IMR-90 (cell line): Measurements from ENCODE around the gene SLC38A4. TPM values are rescaled to one million over a fixed set of nuclear protein-coding genes. Genes with fewer than 3 reads are reported as not detected.

Experiments used
- ATAC-seq: fragments of 200-7000 bp; cut with Tn5 transposase; 2 replicates; pipeline ENCODE4 v1.9.1; 2020; ENCODE audit warnings: low read depth, mild to moderate bottlenecking, moderate library complexity
- Bru-seq: library from RNA; stranded (reverse); fragments of 400-500 nt; gene quantifications from one replicate; lab custom pipeline; 2021; lab: Mats Ljungman, UMichigan
- BruChase-seq, 2 experiments: library from RNA; stranded (reverse); fragments of 400-500 nt; gene quantifications; one replicate each; lab custom pipeline; 2021; lab: Mats Ljungman, UMichigan
- BruUV-seq: library from RNA; stranded (reverse); fragments of 400-500 nt; replicated peaks from 2 replicates; lab custom pipeline; 2021; lab: Mats Ljungman, UMichigan
- CTCF ChIA-PET: fragments of 300-600 bp; formaldehyde crosslinking; extraction: SDS; loops from one replicate; lab custom pipeline; 2021; ENCODE audit warnings: antibody characterized with exemption; lab: Yijun Ruan, JAX
- POLR2A ChIA-PET: fragments of 300-600 bp; sonication (Branson Sonifier 250); formaldehyde crosslinking; loops from one replicate; lab custom pipeline; 2022; ENCODE audit warnings: antibody characterized with exemption; ENCODE audit not compliant: unreplicated experiment; lab: Charles Lee
- DNase-seq: peaks from one replicate; pipeline ENCODE4 v3.0.0; 2013
- H2AFZ ChIP-seq: replicated peaks from 2 replicates; pipeline ENCODE3; 2013; ENCODE audit warnings: low read length, mild to moderate bottlenecking; ENCODE audit not compliant: poor library complexity
- H2AK5ac ChIP-seq: 2 replicates; pipeline ENCODE4 v1.6.1; 2013; ENCODE audit warnings: low read depth, low read length, inconsistent platforms
- H2AK9ac ChIP-seq: replicated peaks from 2 replicates; pipeline ENCODE3; 2013; ENCODE audit warnings: mild to moderate bottlenecking, low read depth, low read length, moderate library complexity; ENCODE audit not compliant: poor library complexity
- H2BK120ac ChIP-seq: 2 replicates; pipeline ENCODE4 v1.6.1; 2013; ENCODE audit warnings: low read depth, low read length, inconsistent platforms
- H2BK15ac ChIP-seq: 3 replicates; pipeline ENCODE4 v1.6.1; 2013; ENCODE audit warnings: low read depth, low read length, inconsistent platforms
- H2BK20ac ChIP-seq: 2 replicates; pipeline ENCODE4 v1.6.1; 2013; ENCODE audit warnings: low read depth, mild to moderate bottlenecking, inconsistent platforms, low read length, moderate library complexity
- H2BK5ac ChIP-seq: 2 replicates; pipeline ENCODE4 v1.6.1; 2013; ENCODE audit warnings: mild to moderate bottlenecking, low read depth, low read length, inconsistent platforms; ENCODE audit not compliant: poor library complexity, severe bottlenecking
- H3K14ac ChIP-seq: replicated peaks from 2 replicates; pipeline ENCODE4 v1.6.1; 2013; ENCODE audit warnings: low read depth, low read length, inconsistent platforms
- H3K18ac ChIP-seq: 2 replicates; pipeline ENCODE4 v1.6.1; 2013; ENCODE audit warnings: low read depth, low read length, control low read depth
- H3K23ac ChIP-seq: 2 replicates; pipeline ENCODE4 v1.6.1; 2013; ENCODE audit warnings: low read depth, low read length, inconsistent platforms
- H3K27ac ChIP-seq: 2 replicates; pipeline ENCODE4 v1.5.1; 2013; ENCODE audit warnings: mild to moderate bottlenecking, control low read depth, low read length; ENCODE audit not compliant: insufficient read depth
- H3K27me3 ChIP-seq: 2 replicates; pipeline ENCODE4 v1.6.1; 2013; ENCODE audit warnings: low read length; ENCODE audit not compliant: control insufficient read depth, insufficient read depth
- H3K36me3 ChIP-seq: 2 replicates; pipeline ENCODE4 v1.6.1; 2013; ENCODE audit warnings: low read length, mixed read lengths; ENCODE audit not compliant: control insufficient read depth, insufficient read depth
- H3K4ac ChIP-seq: 2 replicates; pipeline ENCODE4 v1.6.1; 2013; ENCODE audit warnings: low read depth, low read length, inconsistent platforms
- H3K4me1 ChIP-seq: 2 replicates; pipeline ENCODE4 v1.6.1; 2013; ENCODE audit warnings: low read length, mixed read lengths; ENCODE audit not compliant: control insufficient read depth, insufficient read depth
- H3K4me2 ChIP-seq: 2 replicates; pipeline ENCODE4 v1.6.1; 2013; ENCODE audit warnings: low read depth, mild to moderate bottlenecking, control low read depth, low read length, moderate library complexity
- H3K4me3 ChIP-seq: 2 replicates; pipeline ENCODE4 v1.5.1; 2013; ENCODE audit warnings: low read depth, mild to moderate bottlenecking, control low read depth, low read length, moderate library complexity; ENCODE audit not compliant: insufficient read depth
- H3K56ac ChIP-seq: 2 replicates; pipeline ENCODE4 v1.6.1; 2013; ENCODE audit warnings: low read length, inconsistent platforms; ENCODE audit not compliant: insufficient read depth; ENCODE audit errors: extremely low read depth
- H3K79me1 ChIP-seq, 2 experiments: 2 replicates each; pipeline ENCODE4 v1.6.1; 2013; ENCODE audit warnings: low read length in 2 of 2, inconsistent platforms in 1 of 2, low read depth in 1 of 2
- H3K9ac ChIP-seq: 2 replicates; pipeline ENCODE4 v1.6.1; 2013; ENCODE audit warnings: low read depth, low read length, control low read depth
- H3K9me1 ChIP-seq: 2 replicates; pipeline ENCODE4 v1.6.1; 2013; ENCODE audit warnings: low read length, inconsistent platforms; ENCODE audit not compliant: insufficient read depth
- H3K9me3 ChIP-seq: 2 replicates; pipeline ENCODE4 v1.6.1; 2013; ENCODE audit warnings: low read length; ENCODE audit not compliant: control insufficient read depth, insufficient read depth
- H4K20me1 ChIP-seq: 2 replicates; pipeline ENCODE4 v1.6.1; 2013; ENCODE audit warnings: low read length, inconsistent platforms; ENCODE audit not compliant: insufficient read depth
- H4K5ac ChIP-seq: 2 replicates; pipeline ENCODE4 v1.6.1; 2013; ENCODE audit warnings: mild to moderate bottlenecking, low read depth, low read length, control low read depth
- H4K8ac ChIP-seq, 2 experiments: 2 replicates each; pipeline ENCODE4 v1.6.1; 2013; ENCODE audit warnings: low read depth in 2 of 2, low read length in 2 of 2, control low read depth in 1 of 2, inconsistent platforms in 1 of 2
- H4K91ac ChIP-seq: 2 replicates; pipeline ENCODE4 v1.6.1; 2013; ENCODE audit warnings: low read depth, low read length, inconsistent platforms; ENCODE audit not compliant: insufficient read depth
- BHLHE40 ChIP-seq: fragments of 150-350 bp; IDR thresholded peaks from 2 replicates; pipeline ENCODE4 v1.6.1; 2016; ENCODE audit warnings: mild to moderate bottlenecking, low read depth, low read length
- CEBPB ChIP-seq: IDR thresholded peaks from 2 replicates; pipeline ENCODE4 v1.6.1; 2012; ENCODE audit warnings: low read depth, low read length, improper control_type of control experiment
- CHD1 ChIP-seq: IDR thresholded peaks from 2 replicates; pipeline ENCODE4 v1.6.1; 2012; ENCODE audit warnings: low read depth, low read length, improper control_type of control experiment
- FOS ChIP-seq: fragments of 150-350 bp; IDR thresholded peaks from 2 replicates; pipeline ENCODE4 v1.6.1; 2016; ENCODE audit warnings: low read depth, low read length
- MAFK ChIP-seq: IDR thresholded peaks from 2 replicates; pipeline ENCODE4 v1.6.1; 2012; ENCODE audit warnings: low read depth, low read length, improper control_type of control experiment
- MXI1 ChIP-seq: IDR thresholded peaks from 2 replicates; pipeline ENCODE4 v1.6.1; 2012; ENCODE audit warnings: low read depth, mild to moderate bottlenecking, low read length, moderate library complexity, borderline replicate concordance
- NFE2L2 ChIP-seq: fragments of 150-350 bp; IDR thresholded peaks from 2 replicates; pipeline ENCODE4 v1.6.1; 2016; ENCODE audit warnings: low read depth, mild to moderate bottlenecking, low read length
- POLR2A ChIP-seq: IDR thresholded peaks from 2 replicates; pipeline ENCODE4 v1.6.1; 2012; ENCODE audit warnings: mild to moderate bottlenecking, low read depth, low read length
- RCOR1 ChIP-seq: IDR thresholded peaks from 2 replicates; pipeline ENCODE4 v1.6.1; 2012; ENCODE audit warnings: mild to moderate bottlenecking, low read length, improper control_type of control experiment; ENCODE audit not compliant: insufficient replicate concordance
- WGBS, 2 experiments: methylation state at CpG; one replicate each; pipeline versions ENCODE4 v1.1.5 to v1.1.7; 2013; ENCODE audit warnings: missing lambda C conversion rate in 2 of 2; ENCODE audit not compliant: insufficient read length in 1 of 2; ENCODE audit errors: extremely low coverage in 2 of 2; 5-methylcytosine and 5-hydroxymethylcytosine counted together
- dilution Hi-C: fragments of 300-500 bp; cut with HindIII; formaldehyde crosslinking; loops from one replicate; pipeline ENCODE4 v1.14.3; 2018; ENCODE audit warnings: low sequenced_read_pairs; ENCODE audit not compliant: unreplicated experiment
- in situ Hi-C: fragments of 300-500 bp; cut with MboI; formaldehyde crosslinking; loops from 3 replicates; pipeline ENCODE4 v1.14.3; 2019; ENCODE audit warnings: low sequenced_read_pairs, inconsistent platforms, mixed read lengths
- intact Hi-C: fragments of 100-400 bp; cut with micrococcal nuclease; formaldehyde crosslinking; loops from 2 replicates; pipeline ENCODE4 v1.10.0; 2022
- long read RNA-seq: library from polyadenylated mRNA; unstranded; transcript quantifications from one replicate; pipeline ENCODE4 v2.0.0, GENCODE V29; 2021; ENCODE audit not compliant: unreplicated experiment
- polyA plus RNA-seq, 3 experiments: library from polyadenylated mRNA; depleted of rRNA; stranded (reverse); fragments of >200 nt; gene quantifications; 2 replicates each; pipeline ENCODE4 v1.2.3, GENCODE V29; 2012; ENCODE audit warnings: low replicate concordance in 1 of 3
- total RNA-seq: library from RNA; depleted of rRNA; stranded (reverse); fragments of >200 nt; gene quantifications from 2 replicates; pipeline ENCODE4 v1.2.3, GENCODE V29; 2012; rRNA removed
- TF ChIP-seq, protein P1 (sequence below): fragments of 150-350 bp; IDR thresholded peaks from 2 replicates; pipeline ENCODE4 v1.6.1; 2017; ENCODE audit warnings: mild to moderate bottlenecking, antibody characterized with exemption, low read length, low read depth
- TF ChIP-seq, protein P2 (sequence below): fragments of 150-350 bp; IDR thresholded peaks from 2 replicates; pipeline ENCODE4 v1.6.1; 2016; ENCODE audit warnings: low read depth, mild to moderate bottlenecking, low read length, moderate library complexity, borderline replicate concordance

SLC38A4 gene, protein sequence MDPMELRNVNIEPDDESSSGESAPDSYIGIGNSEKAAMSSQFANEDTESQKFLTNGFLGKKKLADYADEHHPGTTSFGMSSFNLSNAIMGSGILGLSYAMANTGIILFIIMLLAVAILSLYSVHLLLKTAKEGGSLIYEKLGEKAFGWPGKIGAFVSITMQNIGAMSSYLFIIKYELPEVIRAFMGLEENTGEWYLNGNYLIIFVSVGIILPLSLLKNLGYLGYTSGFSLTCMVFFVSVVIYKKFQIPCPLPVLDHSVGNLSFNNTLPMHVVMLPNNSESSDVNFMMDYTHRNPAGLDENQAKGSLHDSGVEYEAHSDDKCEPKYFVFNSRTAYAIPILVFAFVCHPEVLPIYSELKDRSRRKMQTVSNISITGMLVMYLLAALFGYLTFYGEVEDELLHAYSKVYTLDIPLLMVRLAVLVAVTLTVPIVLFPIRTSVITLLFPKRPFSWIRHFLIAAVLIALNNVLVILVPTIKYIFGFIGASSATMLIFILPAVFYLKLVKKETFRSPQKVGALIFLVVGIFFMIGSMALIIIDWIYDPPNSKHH
- total RNA-seq, result 2.3 and 2.8 TPM in 2 replicates
- 2.3 and 2.7 TPM in 2 replicates for polyA plus RNA-seq (2012; rRNA removed)
- polyA plus RNA-seq (2012; cell fraction: cytosol; rRNA removed), result 0.56 and 0.87 TPM in 2 replicates
- 0.28 and 2.2 TPM in 2 replicates for polyA plus RNA-seq (2012; cell fraction: nucleus; rRNA removed; ENCODE audit: low replicate concordance)
- percentile 42 among the genes with signal in this experiment for Bru-seq, nascent RNA
- percentile 41 among the genes with signal in this experiment for BruChase-seq, experiment 1, labeled RNA remaining after a 6-hour chase
- percentile 38 among the genes with signal in this experiment for BruChase-seq, experiment 2, labeled RNA remaining after a 2-hour chase
- long read RNA-seq, transcript SLC38A4-202 (16 exons, 3,791 nt), result major isoform, 19 of 26 reads
- long read RNA-seq, partial matches to known transcripts, result 1 of 26 reads
- long read RNA-seq, other reads (novel, unspliced or antisense), result 4 of 26 reads

DNA sequence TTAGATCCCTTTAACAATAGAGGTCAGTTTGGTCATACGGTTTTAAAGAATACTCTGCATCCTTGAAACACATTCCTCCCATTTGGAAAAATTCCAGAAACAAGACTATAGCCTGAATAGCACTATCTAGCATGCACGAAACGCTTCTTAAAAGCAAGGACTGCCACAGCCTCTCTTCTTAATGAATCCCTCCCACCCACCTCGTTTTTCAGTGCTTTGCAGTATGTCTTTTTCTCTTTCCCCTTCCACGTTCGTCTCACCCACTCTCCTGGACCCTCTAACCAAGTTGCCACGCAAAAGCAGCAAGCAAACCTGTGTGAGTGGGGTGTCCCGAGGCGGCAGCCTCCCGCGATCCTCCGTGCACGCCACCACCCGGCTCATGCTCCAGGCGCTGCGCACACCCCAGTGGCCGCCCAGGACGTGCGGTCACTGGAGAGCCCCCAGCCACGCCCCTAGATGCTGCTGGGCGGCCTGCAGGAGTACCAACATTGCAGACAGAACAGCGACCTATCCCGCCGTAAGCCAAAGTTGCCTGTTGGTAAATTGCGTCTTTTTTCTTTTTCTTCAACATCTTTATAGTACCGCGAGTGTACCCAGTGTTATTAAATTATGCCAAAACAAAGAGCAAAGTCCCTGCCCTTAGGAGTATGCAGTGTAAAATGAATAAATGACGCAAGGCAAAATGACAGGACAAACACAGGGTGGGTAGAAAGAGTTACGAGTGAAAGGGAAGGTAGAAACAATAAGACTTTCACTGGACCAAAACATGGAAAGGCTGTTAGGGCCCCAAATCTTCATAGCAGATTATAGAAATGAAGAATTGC, at the start of gene SLC38A4:
SLC38A4 (minus strand) TSS at position 407 of the 824 bp plus-strand sequence. CDS start 32,926 bp downstream, outside the sequence.
- Histone ChIP-seq H3K4me2 (peak within 1 kb of the TSS; percentile 97), H4K8ac (peak within 1 kb of the TSS in 1 of 2 experiments; percentile 72; a peak in 2 of 4 replicates), H2BK5ac (no peak within 1 kb of the TSS), H2BK120ac (peak within 1 kb of the TSS; percentile 95), H2AK5ac (no peak within 1 kb of the TSS), H2AFZ (peak within 1 kb of the TSS; percentile 94), H2BK20ac (peak within 1 kb of the TSS; percentile 85), H4K91ac (peak within 1 kb of the TSS; percentile 86), H3K9ac (peak within 1 kb of the TSS; percentile 41), H4K5ac (peak within 1 kb of the TSS; percentile 27; the same call in 1 of the 2 replicates), H3K18ac (peak within 1 kb of the TSS; percentile 65), H3K79me1 (peaks cover 0 to 3% of the 10 kb centered on the region in 2 experiments; a peak in 1 of 4 replicates), H3K14ac (peak within 1 kb of the TSS; percentile 94), H3K23ac (peak within 1 kb of the TSS; percentile 86), H3K4ac (peak within 1 kb of the TSS; percentile 95), H3K9me3 (no peaks in the 10 kb centered on the region), H3K27me3 (peaks cover 6% of the 10 kb centered on the region), H2AK9ac (peak within 1 kb of the TSS; percentile 8), H2BK15ac (no peak within 1 kb of the TSS; the same call in 2 of the 3 replicates), H3K4me3 (peak within 1 kb of the TSS; percentile 64), H4K20me1 (no peaks in the 10 kb centered on the region), H3K27ac (peak within 1 kb of the TSS; percentile 2; the same call in 1 of the 2 replicates), H3K9me1 (no peaks in the 10 kb centered on the region), H3K36me3 (no peaks in the 10 kb centered on the region), H3K56ac (no peak within 1 kb of the TSS; the same call in 1 of the 2 replicates), H3K4me1 (no peaks in the 10 kb centered on the region; the same call in 1 of the 2 replicates)
- ATAC-seq, result peak; percentile 99
- intact Hi-C loops, result no loop called here
- in situ Hi-C loops, result no loop called here
- DNase-seq, result peak; percentile 32
- dilution Hi-C loops, result no loop called here
- no TSS peak for BruUV-seq
- CTCF ChIA-PET, result no interaction called here
- 46% methylated on average over 4 of the region's 29 CpGs; no CpG with 5 or more reads in 1 of the 2 experiments for WGBS, 2 experiments
- POLR2A ChIA-PET, result no interaction called here
- TF ChIP-seq BHLHE40 (no peak), POLR2A (no peak), RCOR1 (no peak), MAFK (no peak), FOS (no peak), MXI1 (0 out of 2 replicates have a peak, but pooled peaks have one; percentile 34), NFE2L2 (no peak), CEBPB (no peak), CHD1 (no peak)
- TF ChIP-seq, protein P1, sequence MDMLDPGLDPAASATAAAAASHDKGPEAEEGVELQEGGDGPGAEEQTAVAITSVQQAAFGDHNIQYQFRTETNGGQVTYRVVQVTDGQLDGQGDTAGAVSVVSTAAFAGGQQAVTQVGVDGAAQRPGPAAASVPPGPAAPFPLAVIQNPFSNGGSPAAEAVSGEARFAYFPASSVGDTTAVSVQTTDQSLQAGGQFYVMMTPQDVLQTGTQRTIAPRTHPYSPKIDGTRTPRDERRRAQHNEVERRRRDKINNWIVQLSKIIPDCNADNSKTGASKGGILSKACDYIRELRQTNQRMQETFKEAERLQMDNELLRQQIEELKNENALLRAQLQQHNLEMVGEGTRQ, result no peak
- TF ChIP-seq, protein P2, sequence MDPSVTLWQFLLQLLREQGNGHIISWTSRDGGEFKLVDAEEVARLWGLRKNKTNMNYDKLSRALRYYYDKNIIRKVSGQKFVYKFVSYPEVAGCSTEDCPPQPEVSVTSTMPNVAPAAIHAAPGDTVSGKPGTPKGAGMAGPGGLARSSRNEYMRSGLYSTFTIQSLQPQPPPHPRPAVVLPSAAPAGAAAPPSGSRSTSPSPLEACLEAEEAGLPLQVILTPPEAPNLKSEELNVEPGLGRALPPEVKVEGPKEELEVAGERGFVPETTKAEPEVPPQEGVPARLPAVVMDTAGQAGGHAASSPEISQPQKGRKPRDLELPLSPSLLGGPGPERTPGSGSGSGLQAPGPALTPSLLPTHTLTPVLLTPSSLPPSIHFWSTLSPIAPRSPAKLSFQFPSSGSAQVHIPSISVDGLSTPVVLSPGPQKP, result no peak
